Mammary epithelial cell (primary cell): ENCODE data around the gene ALG6.

Experiments
- CTCF ChIP-seq, 2 donors: IDR thresholded peaks in 1 of 2; conservative IDR thresholded peaks in 1 of 2; 2 replicates each; pipeline ENCODE4 v1.5.1; 2011 to 2012; ENCODE audit warnings: inconsistent platforms in 2 of 2, low read length in 2 of 2, mild to moderate bottlenecking in 2 of 2, control low read depth in 1 of 2, low read depth in 1 of 2; ENCODE audit not compliant: insufficient read depth in 1 of 2; ENCODE audit errors: extremely low read depth in 1 of 2
- EZH2 ChIP-seq: IDR thresholded peaks from 2 replicates; pipeline ENCODE4 v1.6.1; 2012; ENCODE audit warnings: low read length, inconsistent platforms, borderline replicate concordance

- no peak for TF ChIP-seq CTCF (conservative IDR thresholded peaks at IDR 0.05 in 1 of 2, IDR thresholded peaks at IDR 0.05 in 1 of 2; ENCODE audit: extremely low read depth in 1 of 2, insufficient read depth in 1 of 2, low read depth in 1 of 2, low read length in 2 of 2)
- TF ChIP-seq EZH2 = no peak
Measured at GRCh38 chr1:63407002-63407401, 39.6 kb downstream of the ALG6 start.
